Measurements from ENCODE around the gene DHODH.

GRCh38 chr16:72042157-72042660 is 33.7 kb downstream of the DHODH start:
- TF ChIP-seq YY1 (IDR thresholded peaks at IDR 0.05; ENCODE audit: insufficient read depth, insufficient read length) = no peak
- no peak for TF ChIP-seq ZNF274 (IDR thresholded peaks at IDR 0.05; ENCODE audit: low read depth, low read length)

All from NT2/D1 (cell line).